GM19452 (cell line): ENCODE results near the gene FBXO47.
"Not testable (repeated sequence)": the region's sequence is repeated elsewhere in the genome, so short reads cannot be mapped to it uniquely, and the experiment has no call there.

Source experiments
- ATAC-seq: cut with Tn5 transposase; IDR thresholded peaks from one replicate; pipeline ENCODE4 v1.9.1; 2021; ENCODE audit not compliant: unreplicated experiment

FBXO47 gene

GRCh38 chr17:38922538-38923297 is 44.5 kb downstream of the FBXO47 start:
- ATAC-seq, result no peak

- no peak for ATAC-seq
Observed at GRCh38 chr17:38921756-38922411, 45.3 kb downstream of the FBXO47 start.

- no peak for ATAC-seq
Observed at GRCh38 chr17:38920374-38921291, 46.6 kb downstream of the FBXO47 start.

GRCh38 chr17:38919316-38920078 is 47.7 kb downstream of the FBXO47 start:
- ATAC-seq, result no peak

GRCh38 chr17:38918916-38919315 is 48.3 kb downstream of the FBXO47 start:
- no peak for ATAC-seq

GRCh38 chr17:38918129-38918913 is 48.9 kb downstream of the FBXO47 start:
- no peak for ATAC-seq

GRCh38 chr17:38917259-38917658 is 49.9 kb downstream of the FBXO47 start:
- no peak for ATAC-seq

GRCh38 chr17:38916771-38917170 is 50.4 kb downstream of the FBXO47 start:
- no peak for ATAC-seq

- ATAC-seq, result no peak
Observed at GRCh38 chr17:38915639-38915995, 51.6 kb downstream of the FBXO47 start.

- no peak for ATAC-seq
Observed at GRCh38 chr17:38914741-38915638, 52.2 kb downstream of the FBXO47 start.

GRCh38 chr17:38912221-38912813 is 54.9 kb downstream of the FBXO47 start:
- ATAC-seq, result no peak

GRCh38 chr17:38911731-38912081 is 55.5 kb downstream of the FBXO47 start:
- ATAC-seq, result not testable (repeated sequence)

- no peak for ATAC-seq
Observed at GRCh38 chr17:38911081-38911730, 56.0 kb downstream of the FBXO47 start.

- no peak for ATAC-seq
Observed at GRCh38 chr17:38910325-38910724, 56.9 kb downstream of the FBXO47 start.

GRCh38 chr17:38908676-38909181 is 58.5 kb downstream of the FBXO47 start:
- no peak for ATAC-seq

- ATAC-seq, result no peak
Observed at GRCh38 chr17:38907930-38908675, 59.1 kb downstream of the FBXO47 start.

GRCh38 chr17:38906460-38907228 is 60.6 kb downstream of the FBXO47 start:
- no peak for ATAC-seq
